Astrocyte (in vitro differentiated cells and primary cell): ENCODE data around the gene SMTNL1. TPM values are rescaled to one million over a fixed set of nuclear protein-coding genes. Genes with fewer than 3 reads are reported as not detected.
A peak's percentile ranks its signal among the peaks of the same experiment; 100 is the strongest.

Experiments
- DNase-seq: peaks from one replicate; pipeline ENCODE4 v3.0.0-alpha.2; 2010; ENCODE audit warnings: low read depth
- FAIRE-seq: peaks from 2 replicates; lab custom pipeline; 2011; peaks lifted over from hg19 to GRCh38; lab: Jason Lieb, UNC
- H2AFZ ChIP-seq: 2 replicates; pipeline ENCODE4 v1.6.0; 2012; ENCODE audit warnings: low read depth, low read length, inconsistent platforms
- H3K27ac ChIP-seq: 2 replicates; pipeline ENCODE4 v1.5.1; 2011; ENCODE audit warnings: low read depth, low read length, inconsistent platforms
- H3K27me3 ChIP-seq: 2 replicates; pipeline ENCODE4 v1.6.0; 2011; ENCODE audit warnings: low read length, inconsistent platforms; ENCODE audit not compliant: insufficient read depth
- H3K36me3 ChIP-seq: 2 replicates; pipeline ENCODE4 v1.5.1; 2011; ENCODE audit warnings: low read length, inconsistent platforms; ENCODE audit not compliant: insufficient read depth
- H3K4me1 ChIP-seq: 2 replicates; pipeline ENCODE4 v1.5.1; 2011; ENCODE audit warnings: low read length, inconsistent platforms; ENCODE audit not compliant: insufficient read depth
- H3K4me2 ChIP-seq: 2 replicates; pipeline ENCODE4 v1.6.0; 2012; ENCODE audit warnings: low read length, inconsistent platforms
- H3K4me3 ChIP-seq: 2 replicates; pipeline ENCODE4 v1.5.1; 2011; ENCODE audit warnings: low read depth, mild to moderate bottlenecking, low read length, inconsistent platforms; ENCODE audit not compliant: insufficient read depth
- H3K79me2 ChIP-seq: 2 replicates; pipeline ENCODE4 v1.6.0; 2012; ENCODE audit warnings: mild to moderate bottlenecking, low read length, inconsistent platforms; ENCODE audit not compliant: insufficient read depth
- H3K9ac ChIP-seq: 2 replicates; pipeline ENCODE4 v1.6.0; 2012; ENCODE audit warnings: mild to moderate bottlenecking, low read length, inconsistent platforms
- H3K9me3 ChIP-seq: 2 replicates; pipeline ENCODE4 v1.5.1; 2012; ENCODE audit warnings: low read depth, mild to moderate bottlenecking, low read length, inconsistent platforms; ENCODE audit not compliant: insufficient read depth
- H4K20me1 ChIP-seq: 2 replicates; pipeline ENCODE4 v1.6.0; 2012; ENCODE audit warnings: low read length, inconsistent platforms; ENCODE audit not compliant: insufficient read depth
- H3K27ac Mint-ChIP-seq: one replicate; pipeline ENCODE4 v1.8.0; 2021; ENCODE audit warnings: mild to moderate bottlenecking, mixed read lengths; ENCODE audit not compliant: unreplicated experiment
- H3K27me3 Mint-ChIP-seq: one replicate; pipeline ENCODE4 v1.8.0; 2021; ENCODE audit warnings: low read depth, mixed read lengths; ENCODE audit not compliant: unreplicated experiment
- H3K36me3 Mint-ChIP-seq: one replicate; pipeline ENCODE4 v1.8.0; 2021; ENCODE audit warnings: low read depth, mixed read lengths; ENCODE audit not compliant: unreplicated experiment
- H3K4me1 Mint-ChIP-seq: one replicate; pipeline ENCODE4 v1.8.0; 2021; ENCODE audit warnings: low read depth, mixed read lengths; ENCODE audit not compliant: unreplicated experiment
- H3K4me3 Mint-ChIP-seq: one replicate; pipeline ENCODE4 v1.8.0; 2021; ENCODE audit warnings: mild to moderate bottlenecking, moderate library complexity, mixed read lengths; ENCODE audit not compliant: unreplicated experiment
- H3K9me3 Mint-ChIP-seq: one replicate; pipeline ENCODE4 v1.8.0; 2021; ENCODE audit warnings: mild to moderate bottlenecking, mixed read lengths; ENCODE audit not compliant: unreplicated experiment
- EZH2 ChIP-seq: IDR thresholded peaks from 2 replicates; pipeline ENCODE4 v1.6.1; 2012; ENCODE audit warnings: mild to moderate bottlenecking, low read length, inconsistent platforms; ENCODE audit not compliant: insufficient read depth
- total RNA-seq: library from RNA; stranded (reverse); gene quantifications from 2 replicates; pipeline ENCODE4 v1.2.1, GENCODE V29; 2021
- TF ChIP-seq, protein P1 (sequence below): IDR thresholded peaks from 2 replicates; pipeline ENCODE4 v1.5.1; 2011; ENCODE audit warnings: low read depth, mild to moderate bottlenecking, inconsistent platforms, low read length, moderate library complexity; ENCODE audit not compliant: insufficient read depth

Gene SMTNL1
- total RNA-seq, 1 donor from 2014 or later = not detected

GRCh38 chr11:57511741-57512430, 25.5 kb upstream of the SMTNL1 start:
- FAIRE-seq (no peak), DNase-seq (no peak)
- Histone ChIP-seq H2AFZ (no peak overlapping the region), H3K4me3 (no peak overlapping the region), H3K36me3 (no peaks in the 10 kb centered on the region), H4K20me1 (peaks cover 7% of the 10 kb centered on the region), H3K4me2 (no peak overlapping the region), H3K4me1 (peaks cover 11% of the 10 kb centered on the region), H3K9ac (no peak overlapping the region), H3K27me3 (no peaks in the 10 kb centered on the region), H3K9me3 (no peaks in the 10 kb centered on the region), H3K79me2 (no peaks in the 10 kb centered on the region), H3K27ac (no peak overlapping the region)
- no peaks in the 10 kb centered on the region for H3K9me3 Mint-ChIP-seq
- peaks cover 19% of the 10 kb centered on the region for H3K27me3 Mint-ChIP-seq
- no peaks in the 10 kb centered on the region for H3K4me1 Mint-ChIP-seq
- H3K4me3 Mint-ChIP-seq = peak overlapping the region; percentile 4
- H3K27ac Mint-ChIP-seq = no peak overlapping the region
- TF ChIP-seq, protein P1, sequence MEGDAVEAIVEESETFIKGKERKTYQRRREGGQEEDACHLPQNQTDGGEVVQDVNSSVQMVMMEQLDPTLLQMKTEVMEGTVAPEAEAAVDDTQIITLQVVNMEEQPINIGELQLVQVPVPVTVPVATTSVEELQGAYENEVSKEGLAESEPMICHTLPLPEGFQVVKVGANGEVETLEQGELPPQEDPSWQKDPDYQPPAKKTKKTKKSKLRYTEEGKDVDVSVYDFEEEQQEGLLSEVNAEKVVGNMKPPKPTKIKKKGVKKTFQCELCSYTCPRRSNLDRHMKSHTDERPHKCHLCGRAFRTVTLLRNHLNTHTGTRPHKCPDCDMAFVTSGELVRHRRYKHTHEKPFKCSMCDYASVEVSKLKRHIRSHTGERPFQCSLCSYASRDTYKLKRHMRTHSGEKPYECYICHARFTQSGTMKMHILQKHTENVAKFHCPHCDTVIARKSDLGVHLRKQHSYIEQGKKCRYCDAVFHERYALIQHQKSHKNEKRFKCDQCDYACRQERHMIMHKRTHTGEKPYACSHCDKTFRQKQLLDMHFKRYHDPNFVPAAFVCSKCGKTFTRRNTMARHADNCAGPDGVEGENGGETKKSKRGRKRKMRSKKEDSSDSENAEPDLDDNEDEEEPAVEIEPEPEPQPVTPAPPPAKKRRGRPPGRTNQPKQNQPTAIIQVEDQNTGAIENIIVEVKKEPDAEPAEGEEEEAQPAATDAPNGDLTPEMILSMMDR = no peak
- no peak for TF ChIP-seq EZH2
- H3K36me3 Mint-ChIP-seq = no peaks in the 10 kb centered on the region

- H3K9ac ChIP-seq = no peak overlapping the region
- Mint-ChIP-seq H3K36me3 (no peaks in the 10 kb centered on the region), H3K4me3 (no peak overlapping the region), H3K9me3 (no peaks in the 10 kb centered on the region), H3K4me1 (no peaks in the 10 kb centered on the region), H3K27ac (no peak overlapping the region), H3K27me3 (peaks cover 26% of the 10 kb centered on the region)
- peaks cover 11% of the 10 kb centered on the region for H3K4me1 ChIP-seq
- H2AFZ ChIP-seq = no peak overlapping the region
- no peaks in the 10 kb centered on the region for H3K9me3 ChIP-seq
- FAIRE-seq = no peak
- peaks cover 7% of the 10 kb centered on the region for H4K20me1 ChIP-seq
- H3K36me3 ChIP-seq = no peaks in the 10 kb centered on the region
- H3K4me3 ChIP-seq = no peak overlapping the region
- H3K4me2 ChIP-seq = no peak overlapping the region
- TF ChIP-seq, protein P1 = no peak
- no peak for TF ChIP-seq EZH2
- H3K27ac ChIP-seq = no peak overlapping the region
- no peaks in the 10 kb centered on the region for H3K27me3 ChIP-seq
- H3K79me2 ChIP-seq = no peaks in the 10 kb centered on the region
- no peak for DNase-seq
Measured at GRCh38 chr11:57512646-57513451, 24.5 kb upstream of the SMTNL1 start.
